HEK293 (cell line): Measurements from ENCODE around the gene VAMP5.

Experiments
- CTCF ChIA-PET: fragments of 350-600 bp; formaldehyde crosslinking; extraction: SDS; loops from one replicate; lab custom pipeline; 2021; ENCODE audit warnings: antibody characterized with exemption; lab: Yijun Ruan, JAX
- POLR2A ChIA-PET: fragments of 300-600 bp; formaldehyde crosslinking; extraction: SDS; loops from one replicate; lab custom pipeline; 2020; ENCODE audit warnings: antibody characterized with exemption, inconsistent platforms; lab: Yijun Ruan, JAX
- H3K27ac ChIP-seq: fragments of 200-500 bp; sonication (Bioruptor generic); 2 replicates; pipeline ENCODE4 v1.5.1; 2014; ENCODE audit warnings: low read depth, low read length, control low read depth, inconsistent platforms; ENCODE audit errors: extremely low read depth
- H3K36me3 ChIP-seq, 2 experiments: fragments of 200-500 bp in 1 of 2; sonication (Bioruptor generic) in 1 of 2; 1 replicate in 1 of 2; 2 replicates in 1 of 2; pipeline ENCODE4 v1.5.1; 2014 to 2017; ENCODE audit warnings: inconsistent platforms in 2 of 2, low read length in 2 of 2; ENCODE audit not compliant: control insufficient read depth in 2 of 2, insufficient read depth in 1 of 2
- H3K4me1 ChIP-seq: fragments of 200-500 bp; sonication (Bioruptor generic); 2 replicates; pipeline ENCODE4 v1.5.1; 2014; ENCODE audit warnings: mild to moderate bottlenecking, low read length, inconsistent platforms; ENCODE audit not compliant: control insufficient read depth, insufficient read depth
- H3K4me3 ChIP-seq: 2 replicates; pipeline ENCODE4 v1.5.1; 2011; ENCODE audit warnings: low read depth, mild to moderate bottlenecking, control low read depth, low read length, moderate library complexity
- H3K9me3 ChIP-seq: fragments of 200-500 bp; sonication (Bioruptor generic); 2 replicates; pipeline ENCODE4 v1.5.1; 2014; ENCODE audit warnings: low read depth, low read length, inconsistent platforms; ENCODE audit not compliant: control insufficient read depth, insufficient read depth
- BCL11A ChIP-seq: fragments of 450-650 bp; formaldehyde crosslinking; IDR thresholded peaks from 2 replicates; pipeline ENCODE4 v1.5.1; 2016; ENCODE audit warnings: low read depth, missing biosample characterization, missing genetic modification characterization
- GLIS1 ChIP-seq: fragments of 450-650 bp; formaldehyde crosslinking; IDR thresholded peaks from 2 replicates; pipeline ENCODE4 v1.5.1; 2016; ENCODE audit warnings: missing biosample characterization, missing genetic modification characterization
- MYNN ChIP-seq: fragments of 450-650 bp; formaldehyde crosslinking; IDR thresholded peaks from 2 replicates; pipeline ENCODE4 v1.5.1; 2016; ENCODE audit warnings: missing biosample characterization, missing genetic modification characterization, borderline replicate concordance
- ZFHX2 ChIP-seq: fragments of 450-650 bp; formaldehyde crosslinking; conservative IDR thresholded peaks from 2 replicates; pipeline ENCODE4 v1.5.1; 2016; ENCODE audit warnings: missing biosample characterization, missing genetic modification characterization
- ZNF121 ChIP-seq: fragments of 450-650 bp; formaldehyde crosslinking; IDR thresholded peaks from 2 replicates; pipeline ENCODE4 v1.5.1; 2016; ENCODE audit warnings: missing biosample characterization, missing genetic modification characterization
- ZNF146 ChIP-seq: fragments of 450-650 bp; formaldehyde crosslinking; IDR thresholded peaks from 2 replicates; pipeline ENCODE4 v1.5.1; 2016; ENCODE audit warnings: missing biosample characterization, missing genetic modification characterization
- ZNF19 ChIP-seq: fragments of 450-650 bp; formaldehyde crosslinking; IDR thresholded peaks from 2 replicates; pipeline ENCODE4; 2016; ENCODE audit warnings: missing biosample characterization, missing genetic modification characterization, low read depth
- ZNF239 ChIP-seq: fragments of 450-650 bp; formaldehyde crosslinking; IDR thresholded peaks from 2 replicates; pipeline ENCODE4 v1.5.1; 2016; ENCODE audit warnings: missing biosample characterization, missing genetic modification characterization
- ZNF341 ChIP-seq: fragments of 450-650 bp; formaldehyde crosslinking; IDR thresholded peaks from 2 replicates; pipeline ENCODE4; 2016; ENCODE audit warnings: low read depth, missing biosample characterization, missing genetic modification characterization
- ZNF366 ChIP-seq: fragments of 450-650 bp; formaldehyde crosslinking; conservative IDR thresholded peaks from 2 replicates; pipeline ENCODE4 v1.5.1; 2016; ENCODE audit warnings: missing biosample characterization, missing genetic modification characterization
- ZNF416 ChIP-seq: fragments of 450-650 bp; formaldehyde crosslinking; IDR thresholded peaks from 2 replicates; pipeline ENCODE4 v1.5.1; 2016; ENCODE audit warnings: missing biosample characterization, missing genetic modification characterization
- ZNF514 ChIP-seq: fragments of 450-650 bp; formaldehyde crosslinking; IDR thresholded peaks from 2 replicates; pipeline ENCODE4 v1.5.1; 2016; ENCODE audit warnings: missing biosample characterization, missing genetic modification characterization
- ZNF571 ChIP-seq: fragments of 450-650 bp; formaldehyde crosslinking; IDR thresholded peaks from 2 replicates; pipeline ENCODE4 v1.5.0; 2017; ENCODE audit warnings: missing biosample characterization, missing genetic modification characterization
- ZNF610 ChIP-seq: fragments of 450-650 bp; formaldehyde crosslinking; IDR thresholded peaks from 2 replicates; pipeline ENCODE4 v1.5.1; 2016; ENCODE audit warnings: missing biosample characterization, missing genetic modification characterization, borderline replicate concordance
- ZNF660 ChIP-seq: fragments of 450-650 bp; IDR thresholded peaks from 2 replicates; pipeline ENCODE4 v1.5.1; 2018; ENCODE audit warnings: missing biosample characterization, mild to moderate bottlenecking, missing genetic modification characterization
- ZNF701 ChIP-seq: fragments of 450-650 bp; formaldehyde crosslinking; IDR thresholded peaks from 2 replicates; pipeline ENCODE4 v1.5.1; 2016; ENCODE audit warnings: missing biosample characterization, missing genetic modification characterization
- ZNF776 ChIP-seq: fragments of 450-650 bp; formaldehyde crosslinking; IDR thresholded peaks from 2 replicates; pipeline ENCODE4 v1.5.0; 2017; ENCODE audit warnings: missing biosample characterization, missing genetic modification characterization, borderline replicate concordance

The VAMP5 gene

GRCh38 chr2:85635636-85636035 is 51.4 kb downstream of the VAMP5 start (continued):
- TF ChIP-seq ZNF776 (tag by site-specific recombination): no peak
- TF ChIP-seq ZNF610 (tag by site-specific recombination): no peak
- TF ChIP-seq ZNF146 (tag by site-specific recombination): no peak
- TF ChIP-seq BCL11A (tag by site-specific recombination): no peak
- TF ChIP-seq ZNF416 (tag by site-specific recombination): no peak
- TF ChIP-seq ZNF514 (tag by site-specific recombination): no peak
- TF ChIP-seq MYNN (tag by site-specific recombination): no peak
- no peak for TF ChIP-seq ZNF660
- TF ChIP-seq ZNF19: no peak
- TF ChIP-seq, all 188 proteins: peak for 0

- POLR2A ChIA-PET: interaction anchor here (0.6 to 0.7 kb wide), 2 partner anchors 174 to 212 kb away, joined by 3 to 4 read pairs; no protein-coding TSS in a partner anchor
- CTCF ChIA-PET: interaction anchor here (0.6 to 1.5 kb wide), 4 partner anchors 8 to 171 kb away, joined by 3 to 6 read pairs (median 4); no protein-coding TSS in a partner anchor
- TF ChIP-seq ZFHX2 (tag by site-specific recombination) (no peak), ZNF366 (tag by site-specific recombination) (no peak), ZNF571 (tag by site-specific recombination) (no peak), GLIS1 (tag by site-specific recombination) (no peak), MYNN (tag by site-specific recombination) (no peak), ZNF341 (tag by site-specific recombination) (no peak), ZNF121 (tag by site-specific recombination) (no peak), ZNF239 (tag by site-specific recombination) (no peak), ZNF701 (tag by site-specific recombination) (no peak)
Observed at GRCh38 chr2:85642725-85643124, 58.5 kb downstream of the VAMP5 start.

More at GRCh38 chr2:85642725-85643124, 58.5 kb downstream of the VAMP5 start:
- no peaks in the 10 kb centered on the region for H3K9me3 ChIP-seq
- H3K4me1 ChIP-seq: no peaks in the 10 kb centered on the region
- H3K4me3 ChIP-seq: no peak overlapping the region
- peaks cover 93 to 96% of the 10 kb centered on the region in 2 experiments for H3K36me3 ChIP-seq
- H3K27ac ChIP-seq: no peak overlapping the region
